Esophagus muscularis mucosa (tissue), 4 donors: ENCODE measurements around the gene FOXO6.

Source experiments
- EP300 ChIP-seq: sonication (generic); formaldehyde crosslinking; IDR thresholded peaks from one replicate; pipeline ENCODE4 v1.6.1; 2017; ENCODE audit warnings: antibody characterized with exemption
- POLR2A ChIP-seq: fragments of 450-650 bp; IDR thresholded peaks from one replicate; pipeline ENCODE4 v1.6.1; 2017; ENCODE audit warnings: antibody characterized with exemption, moderate library complexity, mild to moderate bottlenecking, low read depth
- POLR2AphosphoS5 ChIP-seq, 2 donors: sonication (generic); formaldehyde crosslinking; IDR thresholded peaks; one replicate each; pipeline ENCODE4 v1.6.1; 2017; ENCODE audit warnings: antibody characterized with exemption in 2 of 2
- TF ChIP-seq, protein P1 (sequence below), 3 experiments: fragments of 200-600 bp in 2 of 3; fragments of 450-650 bp in 1 of 3; sonication (generic) in 2 of 3; IDR thresholded peaks; one replicate each; pipeline ENCODE4 v1.5.1; 2017 to 2019; ENCODE audit warnings: antibody characterized with exemption in 3 of 3, mild to moderate bottlenecking in 2 of 3, moderate library complexity in 1 of 3

DNA sequence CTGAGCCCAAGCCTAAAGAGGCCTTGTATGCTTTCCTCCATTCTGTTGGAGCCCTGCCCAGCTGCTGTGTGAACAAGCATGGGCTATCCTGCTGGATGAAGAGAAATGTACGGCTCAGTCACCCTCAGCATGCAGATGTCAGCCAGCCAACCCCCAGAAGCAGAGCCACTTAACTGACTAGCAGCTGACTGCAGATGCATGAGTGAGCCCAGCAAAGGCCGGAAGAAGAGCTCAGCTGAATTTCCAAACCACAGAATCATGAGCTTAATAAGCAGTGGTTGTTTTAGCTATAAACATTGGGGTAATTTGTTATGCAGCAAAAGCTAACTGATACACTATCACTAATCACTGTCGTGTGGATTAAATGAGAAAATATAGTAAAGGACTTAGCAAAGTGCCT is 39.0 kb downstream of the FOXO6 start:
- TF ChIP-seq, protein P1, sequence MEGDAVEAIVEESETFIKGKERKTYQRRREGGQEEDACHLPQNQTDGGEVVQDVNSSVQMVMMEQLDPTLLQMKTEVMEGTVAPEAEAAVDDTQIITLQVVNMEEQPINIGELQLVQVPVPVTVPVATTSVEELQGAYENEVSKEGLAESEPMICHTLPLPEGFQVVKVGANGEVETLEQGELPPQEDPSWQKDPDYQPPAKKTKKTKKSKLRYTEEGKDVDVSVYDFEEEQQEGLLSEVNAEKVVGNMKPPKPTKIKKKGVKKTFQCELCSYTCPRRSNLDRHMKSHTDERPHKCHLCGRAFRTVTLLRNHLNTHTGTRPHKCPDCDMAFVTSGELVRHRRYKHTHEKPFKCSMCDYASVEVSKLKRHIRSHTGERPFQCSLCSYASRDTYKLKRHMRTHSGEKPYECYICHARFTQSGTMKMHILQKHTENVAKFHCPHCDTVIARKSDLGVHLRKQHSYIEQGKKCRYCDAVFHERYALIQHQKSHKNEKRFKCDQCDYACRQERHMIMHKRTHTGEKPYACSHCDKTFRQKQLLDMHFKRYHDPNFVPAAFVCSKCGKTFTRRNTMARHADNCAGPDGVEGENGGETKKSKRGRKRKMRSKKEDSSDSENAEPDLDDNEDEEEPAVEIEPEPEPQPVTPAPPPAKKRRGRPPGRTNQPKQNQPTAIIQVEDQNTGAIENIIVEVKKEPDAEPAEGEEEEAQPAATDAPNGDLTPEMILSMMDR (IDR thresholded peaks at IDR 0.05), result no peak
- TF ChIP-seq POLR2A, result no peak
- no peak for TF ChIP-seq POLR2AphosphoS5 (IDR thresholded peaks at IDR 0.05)
- TF ChIP-seq EP300, result no peak
